ENCODE results near the gene VTI1A. TPM values are rescaled to one million over a fixed set of nuclear protein-coding genes. Genes with fewer than 3 reads are reported as not detected.

The VTI1A gene
- total and polyA plus RNA-seq, 9 of the 15 experiments (the other 6 are each of a cell fraction or from before 2014, with no cell fraction given), result 9.3 to 21.4 (median 16.0) TPM

- no TSS peak for BruUV-seq (replicated peaks)
- Histone ChIP-seq H3K4me3 (no peak overlapping the region), H4K20me1 (replicated peaks; ENCODE audit: control insufficient read depth, insufficient read depth, low read length) (no peaks in the 10 kb centered on the region), H3K4me1 (replicated peaks in 1 of 2; ENCODE audit: control insufficient read depth in 2 of 2, insufficient read depth in 2 of 2, low read length in 2 of 2) (no peaks in the 10 kb centered on the region), H3K79me2 (ENCODE audit: control insufficient read depth, insufficient read depth, low read length) (no peaks in the 10 kb centered on the region), H3K36me3 (ENCODE audit: control insufficient read depth, insufficient read depth, low read length) (no peaks in the 10 kb centered on the region), H3K9me3 (replicated peaks; ENCODE audit: control insufficient read depth, insufficient read depth, low read depth, low read length) (no peaks in the 10 kb centered on the region), H3K9me1 (ENCODE audit: control insufficient read depth, insufficient read depth, low read length) (no peaks in the 10 kb centered on the region), H3K27me3 (ENCODE audit: control insufficient read depth in 2 of 2, insufficient read depth in 2 of 2, low read length in 2 of 2) (no peaks in the 10 kb centered on the region; a peak in 1 of 5 replicates), H2AFZ (ENCODE audit: low read depth, low read length) (no peak overlapping the region), H3K27ac (ENCODE audit: extremely low read depth, low read depth, low read length) (no peak overlapping the region), H3K4me2 (ENCODE audit: insufficient read depth, low read length) (no peak overlapping the region), H3K9ac (ENCODE audit: insufficient read depth in 1 of 2, low read depth in 2 of 2, low read length in 2 of 2) (no peak overlapping the region)
- ATAC-seq (no peak), DNase-seq (ENCODE audit: extremely low read depth in 1 of 4, low spot score in 3 of 4) (no peak), FAIRE-seq (no peak)
- WGBS (ENCODE audit: insufficient coverage, low coverage, missing lambda C conversion rate), result 32% methylated on average over 8 of the region's 8 CpGs
- ChIA-PET CTCF (ENCODE audit: low intra/inter-chr PET ratio) (no interaction called here), POLR2A (no interaction called here)
- intact Hi-C loops (cut with micrococcal nuclease) (no loop called here), in situ Hi-C loops (cut with MboI) (no loop called here)
- no peak for TF ChIP-seq HDAC8 (tag; IDR thresholded peaks at IDR 0.05)
- TF ChIP-seq STAT5B (CRISPR knock-in tag; IDR thresholded peaks at IDR 0.05), result no peak
- TF ChIP-seq L3MBTL2 (IDR thresholded peaks at IDR 0.05), result no peak
- TF ChIP-seq MCM3 (IDR thresholded peaks at IDR 0.05), result no peak
- TF ChIP-seq SREBF1 (IDR thresholded peaks at IDR 0.05; ENCODE audit: borderline replicate concordance, low read depth, low read length), result no peak
- TF ChIP-seq HDAC1 (IDR thresholded peaks at IDR 0.05), result no peak
- no peak for TF ChIP-seq E2F5 (CRISPR knock-in tag; IDR thresholded peaks at IDR 0.05)
- no peak for TF ChIP-seq WHSC1 (IDR thresholded peaks at IDR 0.05; ENCODE audit: low read length)
- no peak for TF ChIP-seq E4F1 (CRISPR knock-in tag; IDR thresholded peaks at IDR 0.05; ENCODE audit: borderline replicate concordance)
- TF ChIP-seq TRIM28 (IDR thresholded peaks at IDR 0.05), result no peak
- no peak for TF ChIP-seq ZNF75A (CRISPR knock-in tag; IDR thresholded peaks at IDR 0.05)
- no peak for TF ChIP-seq STAT6 (CRISPR knock-in tag; IDR thresholded peaks at IDR 0.05)
- no peak for TF ChIP-seq ZZZ3 (IDR thresholded peaks at IDR 0.05)
- TF ChIP-seq THAP12 (CRISPR knock-in tag; IDR thresholded peaks at IDR 0.05), result no peak
- TF ChIP-seq SP2 (IDR thresholded peaks at IDR 0.05; ENCODE audit: extremely low read depth, low read depth, low read length, poor library complexity, severe bottlenecking), result no peak
- no peak for TF ChIP-seq CC2D1A (IDR thresholded peaks at IDR 0.05)
Observed at GRCh38 chr10:112834751-112835181, 387.8 kb downstream of the VTI1A start.

Measured in K562 (cell line).